ENCODE measurements around the gene MYMK.

MYMK gene

DNA sequence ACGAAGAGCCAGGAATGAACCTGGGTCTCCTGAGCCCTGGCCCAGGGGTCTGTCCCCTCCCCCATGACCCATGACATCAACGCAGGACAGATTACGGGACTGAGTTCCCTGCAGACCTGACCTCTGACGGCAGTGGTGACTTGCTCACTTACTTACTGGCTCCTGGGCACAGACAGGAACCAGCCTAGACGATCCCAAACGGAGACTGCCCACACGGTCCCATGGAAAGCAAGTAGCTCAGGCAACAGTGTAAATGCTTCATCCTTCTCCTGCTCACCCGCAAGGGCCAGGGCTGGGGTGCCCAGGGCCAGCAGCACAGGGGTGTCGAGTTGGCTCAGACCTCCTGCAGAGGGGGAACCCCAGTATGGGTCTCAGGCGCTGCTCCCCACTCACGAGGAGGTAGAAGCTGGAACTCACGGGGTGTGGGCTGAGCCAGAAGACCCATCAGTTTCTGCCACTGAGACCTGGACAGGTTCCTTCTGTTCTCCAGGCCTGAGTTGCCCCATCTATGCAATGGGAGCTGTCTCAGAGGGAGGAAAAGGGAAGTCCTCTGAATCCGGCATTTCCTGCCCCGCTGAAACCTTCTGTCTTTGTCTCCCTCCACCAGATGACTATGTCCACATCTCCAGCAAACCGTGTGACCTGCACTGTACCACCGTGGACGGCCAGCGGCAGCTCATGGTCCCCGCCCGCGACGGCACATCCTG lies 15.4 kb upstream of the MYMK start:
- H3K4me3 ChIP-seq (ENCODE audit: low read depth in 1 of 2, low read length in 2 of 2) = peak overlapping the region in 1 of 2 donors; percentile 46
- H3K36me3 ChIP-seq (ENCODE audit: control insufficient read depth in 1 of 2, insufficient read depth in 2 of 2, low read length in 2 of 2) = no peaks in the 10 kb centered on the region
- H3K9me3 ChIP-seq (ENCODE audit: control insufficient read depth in 1 of 2, low read length in 2 of 2) = no peaks in the 10 kb centered on the region
- no peaks in the 10 kb centered on the region for H3K27me3 ChIP-seq (ENCODE audit: low read depth, low read length)
- H3K4me1 ChIP-seq (ENCODE audit: control insufficient read depth in 1 of 2, insufficient read depth in 2 of 2, low read length in 2 of 2) = peaks cover 0 to 20% of the 10 kb centered on the region in 2 donors
- H3K27ac ChIP-seq (ENCODE audit: low read length) = no peak overlapping the region

DNA sequence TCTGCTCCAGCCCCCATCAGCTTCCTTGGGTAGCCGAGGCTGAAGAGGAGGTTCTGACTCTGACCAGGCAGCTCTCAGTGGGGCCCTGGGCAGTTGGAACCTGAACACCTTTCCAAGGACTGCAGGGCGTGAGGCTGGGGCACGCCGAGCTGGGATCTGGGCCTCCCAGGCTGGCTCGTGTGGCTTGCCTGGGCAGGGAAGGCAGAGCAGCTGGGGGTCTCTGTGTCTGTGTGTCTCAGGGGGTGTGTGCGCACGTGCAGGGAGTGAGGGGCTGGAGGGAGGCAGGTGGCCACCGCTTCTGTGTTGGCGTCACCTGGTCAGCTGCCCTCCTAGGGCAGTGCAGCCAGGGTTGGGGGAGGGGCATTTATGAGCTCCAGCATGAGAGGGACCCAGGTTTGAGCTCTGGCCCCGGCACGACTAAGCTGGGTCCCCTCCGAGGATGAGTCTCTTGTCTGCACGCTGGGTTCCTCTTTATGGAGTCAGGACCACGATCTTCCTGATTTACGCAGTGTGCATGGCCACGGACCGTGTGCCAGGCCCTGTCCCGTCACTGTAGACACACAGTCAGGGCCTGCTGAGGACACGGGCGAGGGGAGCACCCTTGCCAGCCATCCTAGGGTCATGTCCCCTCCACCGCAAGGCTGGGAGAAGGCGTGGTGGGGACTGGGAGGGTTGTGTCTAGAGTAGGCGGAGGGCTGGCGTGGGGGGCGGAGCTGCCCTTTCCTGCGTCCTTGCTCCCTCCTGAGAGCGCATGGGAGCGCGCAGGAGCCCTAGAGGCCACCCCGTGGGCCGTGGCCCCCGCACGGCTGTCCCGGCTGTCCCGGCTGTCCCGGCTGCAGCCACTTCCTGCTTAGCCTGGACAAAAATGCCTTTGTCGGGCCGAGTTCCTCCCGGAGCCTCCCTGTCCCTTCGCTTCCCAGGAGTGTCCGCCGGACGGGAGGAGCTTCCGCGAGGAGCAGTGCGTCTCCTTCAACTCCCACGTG lies 14.4 kb upstream of the MYMK start:
- Histone ChIP-seq H3K36me3 (ENCODE audit: control insufficient read depth in 1 of 2, insufficient read depth in 2 of 2, low read length in 2 of 2) (no peaks in the 10 kb centered on the region), H3K27me3 (ENCODE audit: low read depth, low read length) (no peaks in the 10 kb centered on the region), H3K4me1 (ENCODE audit: control insufficient read depth in 1 of 2, insufficient read depth in 2 of 2, low read length in 2 of 2) (peaks cover 0 to 25% of the 10 kb centered on the region in 2 donors), H3K4me3 (ENCODE audit: low read depth in 1 of 2, low read length in 2 of 2) (peak overlapping the region in 1 of 2 donors; percentile 46), H3K9me3 (ENCODE audit: control insufficient read depth in 1 of 2, low read length in 2 of 2) (no peaks in the 10 kb centered on the region), H3K27ac (ENCODE audit: low read length) (no peak overlapping the region)

DNA sequence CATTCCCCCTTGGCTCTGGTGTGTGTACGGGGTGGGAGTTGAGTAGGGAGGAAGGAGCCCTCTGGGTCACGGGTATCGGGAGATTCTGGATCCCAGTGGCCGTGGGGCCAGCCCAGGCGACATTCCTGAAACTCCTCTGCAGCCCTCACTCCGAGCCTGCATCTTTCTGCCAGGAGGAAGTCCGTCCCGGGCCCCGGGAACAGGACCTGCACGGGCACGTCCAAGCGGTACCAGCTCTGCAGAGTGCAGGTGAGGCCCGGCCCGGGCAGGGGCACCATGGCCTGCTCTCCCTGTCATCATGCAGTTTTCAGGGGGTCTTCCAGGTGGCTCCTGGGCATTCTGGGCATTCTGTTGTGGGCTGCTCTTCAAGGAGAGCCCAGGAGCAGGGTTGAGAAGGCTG lies 13.4 kb upstream of the MYMK start:
- no peaks in the 10 kb centered on the region for H3K27me3 ChIP-seq (ENCODE audit: low read depth, low read length)
- no peak overlapping the region for H3K27ac ChIP-seq (ENCODE audit: low read length)
- H3K36me3 ChIP-seq (ENCODE audit: control insufficient read depth in 1 of 2, insufficient read depth in 2 of 2, low read length in 2 of 2) = no peaks in the 10 kb centered on the region
- H3K4me1 ChIP-seq (ENCODE audit: control insufficient read depth in 1 of 2, insufficient read depth in 2 of 2, low read length in 2 of 2) = peaks cover 3 to 35% of the 10 kb centered on the region in 2 donors
- no peak overlapping the region for H3K4me3 ChIP-seq (ENCODE audit: low read depth in 1 of 2, low read length in 2 of 2)
- H3K9me3 ChIP-seq (ENCODE audit: control insufficient read depth in 1 of 2, low read length in 2 of 2) = no peaks in the 10 kb centered on the region

DNA sequence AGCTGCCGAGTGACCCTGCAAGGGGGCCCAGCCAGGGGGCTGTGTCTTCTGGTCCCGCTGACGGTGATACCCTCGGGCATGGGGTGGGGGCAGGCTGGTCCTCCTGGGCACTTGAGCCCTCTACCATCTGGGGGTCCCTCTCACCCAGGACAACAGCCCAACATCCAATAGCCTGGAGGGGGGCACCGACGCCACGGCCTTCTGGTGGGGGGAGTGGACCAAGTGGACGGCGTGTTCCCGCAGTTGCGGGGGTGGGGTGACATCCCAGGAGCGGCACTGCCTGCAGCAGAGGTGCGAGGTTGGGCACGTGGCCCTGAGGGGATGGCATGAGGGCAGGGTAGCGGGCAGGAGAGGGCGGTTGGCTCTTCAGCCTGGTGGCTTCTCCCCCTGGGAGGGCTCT lies 12.5 kb upstream of the MYMK start:
- Histone ChIP-seq H3K4me1 (ENCODE audit: control insufficient read depth in 1 of 2, insufficient read depth in 2 of 2, low read length in 2 of 2) (peaks cover 3 to 35% of the 10 kb centered on the region in 2 donors), H3K27me3 (ENCODE audit: low read depth, low read length) (no peaks in the 10 kb centered on the region)

DNA sequence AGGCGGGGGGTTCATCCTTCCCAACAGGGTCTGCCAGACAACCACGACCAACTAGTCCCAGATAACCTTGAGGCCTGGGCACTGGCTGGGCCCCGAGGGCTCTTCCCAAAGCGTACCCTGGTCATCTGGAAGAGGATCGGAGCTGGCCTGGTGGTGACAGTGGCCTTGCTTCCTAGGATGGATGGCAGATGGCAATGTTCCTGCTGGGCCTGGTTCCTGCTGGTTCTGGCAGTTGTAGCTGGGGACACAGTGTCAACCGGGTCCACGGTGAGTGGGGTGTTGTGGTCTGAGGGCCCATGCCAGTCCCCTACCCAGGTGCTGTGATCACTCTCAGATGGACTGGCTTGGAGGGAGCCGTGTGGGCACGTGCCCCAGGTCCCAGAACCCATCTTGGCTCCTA lies 11.8 kb upstream of the MYMK start:
- Histone ChIP-seq H3K27me3 (ENCODE audit: low read depth, low read length) (no peaks in the 10 kb centered on the region), H3K9me3 (ENCODE audit: control insufficient read depth in 1 of 2, low read length in 2 of 2) (no peaks in the 10 kb centered on the region), H3K4me1 (ENCODE audit: control insufficient read depth in 1 of 2, insufficient read depth in 2 of 2, low read length in 2 of 2) (peaks cover 3 to 35% of the 10 kb centered on the region in 2 donors), H3K27ac (ENCODE audit: low read length) (no peak overlapping the region), H3K4me3 (ENCODE audit: low read depth in 1 of 2, low read length in 2 of 2) (no peak overlapping the region), H3K36me3 (ENCODE audit: control insufficient read depth in 1 of 2, insufficient read depth in 2 of 2, low read length in 2 of 2) (no peaks in the 10 kb centered on the region)

More for the DNA sequence above, 12.5 kb upstream of the MYMK start:
- Histone ChIP-seq H3K9me3 (ENCODE audit: control insufficient read depth in 1 of 2, low read length in 2 of 2) (no peaks in the 10 kb centered on the region), H3K36me3 (ENCODE audit: control insufficient read depth in 1 of 2, insufficient read depth in 2 of 2, low read length in 2 of 2) (no peaks in the 10 kb centered on the region), H3K27ac (ENCODE audit: low read length) (no peak overlapping the region), H3K4me3 (ENCODE audit: low read depth in 1 of 2, low read length in 2 of 2) (no peak overlapping the region)

DNA sequence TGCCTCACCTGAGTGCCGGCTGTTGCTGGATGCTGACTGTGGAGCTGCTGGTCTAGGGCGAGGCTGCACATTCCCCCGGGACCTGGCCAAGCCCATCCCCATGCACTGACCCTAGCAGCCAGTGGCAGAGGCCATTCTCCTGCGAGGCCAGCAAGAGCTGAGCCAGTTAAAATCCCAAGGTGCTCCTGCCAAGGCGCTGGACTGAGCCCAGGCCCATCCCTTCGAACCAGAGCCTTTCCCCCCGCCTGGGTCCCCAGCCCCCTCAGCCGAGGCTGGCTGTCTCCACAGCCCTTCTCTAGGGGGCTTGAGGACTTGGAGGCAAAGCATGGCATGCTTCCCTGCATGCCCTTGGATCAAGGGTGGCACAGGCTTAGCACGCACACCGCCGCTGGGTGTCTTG lies 11.3 kb upstream of the MYMK start:
- H3K27ac ChIP-seq (ENCODE audit: low read length) = no peak overlapping the region
- H3K4me1 ChIP-seq (ENCODE audit: control insufficient read depth in 1 of 2, insufficient read depth in 2 of 2, low read length in 2 of 2) = peaks cover 3 to 35% of the 10 kb centered on the region in 2 donors

DNA sequence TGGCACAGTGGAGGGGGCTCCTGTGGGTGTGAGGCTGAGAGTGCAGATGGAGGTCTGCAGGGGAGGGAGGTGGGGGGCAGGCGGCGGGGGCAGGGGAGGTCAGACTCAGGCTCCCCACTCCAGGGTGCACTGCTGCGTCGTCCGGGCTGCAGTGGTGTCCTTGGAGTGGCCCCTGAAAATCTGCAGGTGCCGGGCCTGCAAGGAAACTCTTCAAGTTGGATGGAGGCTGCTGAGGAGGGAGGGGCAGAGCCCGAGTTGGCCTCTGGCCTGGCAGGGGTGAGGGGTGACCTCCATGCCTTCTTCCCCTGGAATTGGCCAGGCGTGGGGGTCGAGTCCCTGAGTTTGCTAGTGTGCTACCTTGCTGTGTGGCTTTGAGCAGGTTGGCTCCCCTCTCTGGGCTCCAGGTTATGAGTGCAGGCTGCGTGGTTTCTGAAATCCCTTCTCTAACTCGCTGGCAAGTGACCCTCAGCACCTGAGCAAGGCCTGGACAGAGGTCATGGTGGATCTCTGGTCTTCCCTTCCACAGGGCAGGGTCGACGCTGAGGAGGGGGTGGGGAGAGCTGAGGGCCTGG lies 10.6 kb upstream of the MYMK start:
- no peaks in the 10 kb centered on the region for H3K27me3 ChIP-seq (ENCODE audit: low read depth, low read length)
- H3K27ac ChIP-seq (ENCODE audit: low read length) = no peak overlapping the region
- H3K9me3 ChIP-seq (ENCODE audit: control insufficient read depth in 1 of 2, low read length in 2 of 2) = no peaks in the 10 kb centered on the region
- H3K36me3 ChIP-seq (ENCODE audit: control insufficient read depth in 1 of 2, insufficient read depth in 2 of 2, low read length in 2 of 2) = no peaks in the 10 kb centered on the region
- peak overlapping the region in 1 of 2 donors; percentile 59 for H3K4me3 ChIP-seq (ENCODE audit: low read depth in 1 of 2, low read length in 2 of 2)
- H3K4me1 ChIP-seq (ENCODE audit: control insufficient read depth in 1 of 2, insufficient read depth in 2 of 2, low read length in 2 of 2) = peaks cover 3 to 35% of the 10 kb centered on the region in 2 donors

More for the DNA sequence above, 11.3 kb upstream of the MYMK start:
- no peaks in the 10 kb centered on the region for H3K27me3 ChIP-seq (ENCODE audit: low read depth, low read length)
- H3K36me3 ChIP-seq (ENCODE audit: control insufficient read depth in 1 of 2, insufficient read depth in 2 of 2, low read length in 2 of 2) = no peaks in the 10 kb centered on the region
- H3K9me3 ChIP-seq (ENCODE audit: control insufficient read depth in 1 of 2, low read length in 2 of 2) = no peaks in the 10 kb centered on the region
- H3K4me3 ChIP-seq (ENCODE audit: low read depth in 1 of 2, low read length in 2 of 2) = no peak overlapping the region

DNA sequence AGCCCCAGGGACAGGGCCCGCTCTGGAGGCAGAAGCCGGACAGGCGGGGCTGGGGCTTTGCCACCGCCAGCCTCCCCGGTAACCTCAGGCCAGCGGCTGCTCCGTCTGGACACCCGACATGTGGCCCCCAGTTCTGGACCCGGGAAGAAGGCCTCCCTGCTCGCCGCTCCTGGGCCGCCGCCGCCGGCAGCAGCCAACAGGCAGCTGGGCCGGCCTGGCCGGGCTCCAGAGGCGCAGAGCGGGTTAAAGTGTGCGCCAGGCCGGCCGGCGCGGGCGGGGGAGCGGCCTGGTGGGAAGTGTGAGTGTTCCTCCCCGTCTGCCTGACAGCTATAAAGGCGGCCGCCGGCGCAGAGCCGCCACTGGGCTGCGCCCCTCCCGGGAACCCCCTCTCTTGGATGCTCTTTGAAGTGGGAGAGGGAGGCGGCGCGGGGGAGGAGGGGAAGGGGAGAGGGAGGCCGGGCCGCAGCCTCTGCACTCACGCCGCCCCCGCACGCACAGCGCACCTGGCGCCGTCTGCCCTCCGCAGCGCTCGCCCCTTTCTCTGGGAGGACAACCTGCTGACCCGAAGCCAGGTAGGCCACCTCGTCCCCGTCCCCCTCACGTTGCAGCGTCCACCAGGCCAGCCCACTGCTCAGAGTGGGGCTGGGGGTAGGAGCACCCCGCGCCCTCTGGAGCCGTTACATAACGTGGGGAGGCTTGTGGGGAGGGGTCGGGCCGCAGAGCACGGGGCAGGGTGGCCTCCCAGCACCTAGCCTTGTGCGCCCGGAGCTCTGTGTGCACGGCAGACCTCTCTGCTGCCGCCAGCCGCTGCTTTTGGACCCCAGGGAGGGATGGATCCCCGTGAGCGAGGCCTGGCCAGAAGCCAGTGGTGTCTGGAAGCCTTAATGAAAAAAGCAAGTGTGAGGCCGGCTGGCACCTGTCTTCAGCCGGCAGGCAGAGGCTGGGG lies 9.9 kb upstream of the MYMK start, which contains the start of gene ADAMTSL2:
Gene ADAMTSL2, plus strand, starts transcription at position 359 of the 946 bp plus-strand sequence. CDS start 2,009 bp downstream, outside the sequence.
- H3K9me3 ChIP-seq (ENCODE audit: control insufficient read depth in 1 of 2, low read length in 2 of 2) = no peaks in the 10 kb centered on the region
- H3K27ac ChIP-seq (ENCODE audit: low read length) = no peak within 1 kb of the TSS
- H3K4me1 ChIP-seq (ENCODE audit: control insufficient read depth in 1 of 2, insufficient read depth in 2 of 2, low read length in 2 of 2) = peaks cover 3 to 33% of the 10 kb centered on the region in 2 donors
- peak within 1 kb of the TSS in 1 of 2 donors; percentile 59 for H3K4me3 ChIP-seq (ENCODE audit: low read depth in 1 of 2, low read length in 2 of 2)
- no peaks in the 10 kb centered on the region for H3K36me3 ChIP-seq (ENCODE audit: control insufficient read depth in 1 of 2, insufficient read depth in 2 of 2, low read length in 2 of 2)
- H3K27me3 ChIP-seq (ENCODE audit: low read depth, low read length) = no peaks in the 10 kb centered on the region

DNA sequence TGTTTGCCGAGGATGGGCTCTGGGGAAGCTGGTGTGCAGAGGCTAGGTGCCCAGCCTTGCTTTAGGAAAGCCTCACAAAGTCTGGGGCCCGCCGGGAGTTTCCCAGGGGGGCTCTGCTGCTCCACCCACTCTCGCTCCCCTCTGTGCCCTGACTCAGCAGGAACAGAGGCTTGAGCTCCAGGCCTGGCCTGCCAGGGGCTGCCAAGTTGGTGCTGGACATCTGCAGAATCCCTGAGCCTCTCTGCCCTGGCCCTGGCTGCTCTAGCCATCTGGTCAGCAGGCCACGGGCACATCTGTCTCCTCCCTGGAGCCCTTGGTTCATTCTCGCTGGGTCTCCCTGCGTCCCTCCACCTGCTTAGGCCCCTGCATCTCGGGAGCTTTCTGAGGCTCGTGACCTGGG lies 9.1 kb upstream of the MYMK start:
- Histone ChIP-seq H3K9me3 (ENCODE audit: control insufficient read depth in 1 of 2, low read length in 2 of 2) (no peaks in the 10 kb centered on the region), H3K27me3 (ENCODE audit: low read depth, low read length) (peaks cover 1% of the 10 kb centered on the region), H3K4me3 (ENCODE audit: low read depth in 1 of 2, low read length in 2 of 2) (peak overlapping the region in 1 of 2 donors; percentile 59), H3K36me3 (ENCODE audit: control insufficient read depth in 1 of 2, insufficient read depth in 2 of 2, low read length in 2 of 2) (no peaks in the 10 kb centered on the region), H3K27ac (ENCODE audit: low read length) (no peak overlapping the region), H3K4me1 (ENCODE audit: control insufficient read depth in 1 of 2, insufficient read depth in 2 of 2, low read length in 2 of 2) (peaks cover 3 to 26% of the 10 kb centered on the region in 2 donors)

DNA sequence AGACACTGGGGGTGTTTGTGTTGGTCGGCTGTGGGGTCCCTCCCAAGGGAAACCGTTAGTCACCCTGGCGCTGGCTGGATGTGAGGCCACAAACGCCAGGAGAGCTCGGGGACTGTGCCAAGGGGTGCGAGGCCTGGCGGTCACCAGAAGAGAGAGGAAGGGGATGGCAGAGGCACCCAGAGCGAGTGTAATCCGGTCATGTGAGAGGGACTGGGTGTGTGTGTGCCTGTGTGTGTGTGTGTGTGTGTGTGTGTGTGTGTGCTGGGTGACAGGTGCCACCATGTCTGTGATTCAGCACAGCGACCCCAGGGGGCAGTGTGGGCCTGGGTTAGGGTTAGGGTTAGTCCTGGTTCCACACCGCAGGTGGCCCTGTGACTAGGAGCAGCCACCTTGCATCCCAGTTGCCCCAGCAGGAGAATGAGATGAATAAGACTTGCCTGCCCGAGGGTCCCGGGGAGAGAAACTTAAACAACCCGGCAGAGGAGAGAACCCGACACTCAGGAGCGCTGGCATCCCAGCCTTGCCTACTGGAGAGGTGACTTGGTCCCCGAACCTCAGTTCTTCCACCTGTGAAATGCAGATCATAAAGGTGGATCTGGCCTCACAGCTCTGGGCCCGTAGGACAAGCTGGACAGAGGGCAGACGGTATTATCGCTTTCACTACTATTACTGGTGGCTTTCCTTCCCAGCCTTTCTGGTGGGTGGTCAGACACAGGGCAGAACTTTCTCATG lies 8.3 kb upstream of the MYMK start:
- H3K4me3 ChIP-seq (ENCODE audit: low read depth in 1 of 2, low read length in 2 of 2) = no peak overlapping the region
- peaks cover 3 to 32% of the 10 kb centered on the region in 2 donors for H3K4me1 ChIP-seq (ENCODE audit: control insufficient read depth in 1 of 2, insufficient read depth in 2 of 2, low read length in 2 of 2)
- peaks cover 5% of the 10 kb centered on the region for H3K27me3 ChIP-seq (ENCODE audit: low read depth, low read length)
- no peaks in the 10 kb centered on the region for H3K36me3 ChIP-seq (ENCODE audit: control insufficient read depth in 1 of 2, insufficient read depth in 2 of 2, low read length in 2 of 2)
- H3K27ac ChIP-seq (ENCODE audit: low read length) = no peak overlapping the region
- H3K9me3 ChIP-seq (ENCODE audit: control insufficient read depth in 1 of 2, low read length in 2 of 2) = no peaks in the 10 kb centered on the region
